ENCODE results near the gene TEX44. TPM values are rescaled to one million over a fixed set of nuclear protein-coding genes. Genes with fewer than 3 reads are reported as not detected.
"Not testable (repeated sequence)": the region's sequence is repeated elsewhere in the genome, so short reads cannot be mapped to it uniquely, and the experiment has no call there.

Gene TEX44
- total RNA-seq, 4 donors from 2014 or later: not detected

DNA sequence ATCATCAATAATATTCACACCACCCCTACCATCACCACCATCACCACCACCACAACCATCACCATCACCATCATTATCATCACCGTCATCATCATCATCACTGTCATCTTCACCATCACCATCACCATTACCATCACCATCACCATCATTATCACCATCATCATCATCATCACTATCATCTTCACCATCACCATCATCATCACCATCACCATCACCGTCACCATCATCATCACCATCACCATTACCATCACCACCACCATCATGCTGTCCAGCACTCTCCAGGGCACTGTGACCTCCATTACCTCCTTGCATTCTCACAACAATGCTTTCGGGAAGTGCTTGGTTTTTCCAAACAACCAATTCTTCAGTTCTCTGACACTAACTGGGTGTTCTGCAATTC, 13.1 kb upstream of the TEX44 start:
- Histone ChIP-seq H3K27ac (no peak overlapping the region), H3K36me3 (no peaks in the 10 kb centered on the region), H3K4me1 (no peaks in the 10 kb centered on the region), H3K9me3 (no peaks in the 10 kb centered on the region), H3K4me3 (no peak overlapping the region), H3K27me3 (no peaks in the 10 kb centered on the region)
- ATAC-seq: no peak
- TF ChIP-seq POLR2A (IDR thresholded peaks at IDR 0.05) (no peak), POLR2AphosphoS5 (IDR thresholded peaks at IDR 0.05) (no peak), EP300 (IDR thresholded peaks at IDR 0.05) (no peak)
- TF ChIP-seq, protein P1, sequence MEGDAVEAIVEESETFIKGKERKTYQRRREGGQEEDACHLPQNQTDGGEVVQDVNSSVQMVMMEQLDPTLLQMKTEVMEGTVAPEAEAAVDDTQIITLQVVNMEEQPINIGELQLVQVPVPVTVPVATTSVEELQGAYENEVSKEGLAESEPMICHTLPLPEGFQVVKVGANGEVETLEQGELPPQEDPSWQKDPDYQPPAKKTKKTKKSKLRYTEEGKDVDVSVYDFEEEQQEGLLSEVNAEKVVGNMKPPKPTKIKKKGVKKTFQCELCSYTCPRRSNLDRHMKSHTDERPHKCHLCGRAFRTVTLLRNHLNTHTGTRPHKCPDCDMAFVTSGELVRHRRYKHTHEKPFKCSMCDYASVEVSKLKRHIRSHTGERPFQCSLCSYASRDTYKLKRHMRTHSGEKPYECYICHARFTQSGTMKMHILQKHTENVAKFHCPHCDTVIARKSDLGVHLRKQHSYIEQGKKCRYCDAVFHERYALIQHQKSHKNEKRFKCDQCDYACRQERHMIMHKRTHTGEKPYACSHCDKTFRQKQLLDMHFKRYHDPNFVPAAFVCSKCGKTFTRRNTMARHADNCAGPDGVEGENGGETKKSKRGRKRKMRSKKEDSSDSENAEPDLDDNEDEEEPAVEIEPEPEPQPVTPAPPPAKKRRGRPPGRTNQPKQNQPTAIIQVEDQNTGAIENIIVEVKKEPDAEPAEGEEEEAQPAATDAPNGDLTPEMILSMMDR (IDR thresholded peaks at IDR 0.05): no peak
- 80 to 90% methylated on average over 2 to 3 of the region's 3 CpGs for WGBS, 2 donors (ENCODE audit: low coverage in 1 of 2)

DNA sequence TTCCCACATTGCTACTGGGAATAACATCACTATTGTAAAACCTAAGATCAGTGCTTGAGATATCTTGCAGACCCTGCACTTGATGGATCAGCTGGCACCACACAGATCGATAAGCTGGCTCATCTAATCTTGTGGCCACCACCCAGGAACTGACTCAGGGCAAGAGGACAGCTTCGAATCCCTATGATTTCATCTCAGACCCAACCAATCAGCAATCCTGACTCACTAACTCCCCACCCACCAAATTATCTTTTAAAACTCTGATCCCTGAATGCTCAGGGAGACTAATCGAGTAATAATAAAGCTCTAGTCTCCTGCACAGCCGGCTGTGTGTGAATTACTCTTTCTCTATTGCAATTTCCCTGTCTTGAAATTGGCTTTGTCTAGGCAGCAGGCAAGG, 11.3 kb upstream of the TEX44 start:
- no peaks in the 10 kb centered on the region for H3K9me3 ChIP-seq
- H3K4me3 ChIP-seq: no peak overlapping the region
- WGBS, 2 donors (ENCODE audit: low coverage in 1 of 2): 51% methylated on average over 4 of the region's 4 CpGs; no CpG with 5 or more reads in 1 of the 2 donors
- TF ChIP-seq EP300 (IDR thresholded peaks at IDR 0.05) (no peak), POLR2A (IDR thresholded peaks at IDR 0.05) (no peak), POLR2AphosphoS5 (IDR thresholded peaks at IDR 0.05) (no peak)
- TF ChIP-seq, protein P1 (IDR thresholded peaks at IDR 0.05): no peak
- H3K27ac ChIP-seq: no peak overlapping the region
- H3K36me3 ChIP-seq: no peaks in the 10 kb centered on the region
- no peaks in the 10 kb centered on the region for H3K4me1 ChIP-seq
- no peak for ATAC-seq
- no peaks in the 10 kb centered on the region for H3K27me3 ChIP-seq

DNA sequence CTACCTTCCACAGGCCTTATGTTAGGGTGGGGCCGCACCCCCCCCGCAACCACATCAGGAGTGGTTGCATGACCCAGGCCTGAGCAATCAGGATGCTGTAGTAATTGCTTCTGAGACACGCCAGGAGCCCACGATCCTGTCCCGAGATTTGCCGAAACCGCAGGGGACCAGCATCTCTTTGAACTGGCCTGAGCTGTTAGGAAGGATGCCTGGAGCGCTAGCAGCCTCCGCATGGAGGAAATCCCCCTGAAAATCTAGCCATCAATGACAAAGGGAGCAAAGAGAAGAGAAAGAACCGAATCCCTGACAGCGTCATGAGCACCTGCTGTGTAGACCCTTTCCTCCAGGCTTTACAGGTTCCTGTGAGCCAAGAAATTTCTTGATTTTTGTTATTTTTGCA, 8.7 kb upstream of the TEX44 start:
- Histone ChIP-seq H3K36me3 (no peaks in the 10 kb centered on the region), H3K4me1 (no peaks in the 10 kb centered on the region), H3K27ac (no peak overlapping the region), H3K27me3 (no peaks in the 10 kb centered on the region), H3K4me3 (no peak overlapping the region), H3K9me3 (no peaks in the 10 kb centered on the region)
- TF ChIP-seq POLR2AphosphoS5 (IDR thresholded peaks at IDR 0.05): no peak
- TF ChIP-seq, protein P1 (IDR thresholded peaks at IDR 0.05): no peak
- WGBS, 2 donors (ENCODE audit: low coverage in 1 of 2): 38 to 58% methylated on average over 4 to 6 of the region's 11 CpGs
- no peak for ATAC-seq

DNA sequence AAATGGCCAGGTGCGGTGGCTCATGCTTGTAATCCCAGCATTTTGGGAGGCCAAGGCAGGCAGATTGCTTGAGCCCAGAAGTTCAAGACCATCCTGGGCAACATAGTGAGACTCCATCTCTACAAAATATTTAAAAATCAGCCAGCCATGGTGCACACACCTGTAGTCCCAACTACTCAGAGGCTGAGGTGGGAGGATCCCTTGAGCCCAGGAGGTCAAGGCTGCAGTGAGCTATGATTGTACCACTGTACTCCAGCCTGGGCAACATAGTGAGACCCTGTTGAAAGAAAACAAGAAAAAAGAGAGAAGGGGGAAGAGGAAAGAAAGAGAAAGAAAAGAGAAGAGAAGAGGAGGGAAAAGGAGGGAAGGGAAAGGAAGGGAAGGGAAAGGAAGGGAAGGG, 4.9 kb upstream of the TEX44 start:
- not testable (repeated sequence) for H3K27me3 ChIP-seq, H3K4me3 ChIP-seq, H3K36me3 ChIP-seq, H3K4me1 ChIP-seq, H3K9me3 ChIP-seq, ATAC-seq, H3K27ac ChIP-seq
- 100% methylated on average over 1 of the region's 1 CpG; no CpG with 5 or more reads in 1 of the 2 donors for WGBS, 2 donors (ENCODE audit: low coverage in 1 of 2)

- no peaks in the 10 kb centered on the region for H3K27me3 ChIP-seq
- no peaks in the 10 kb centered on the region for H3K4me1 ChIP-seq
- 86 to 91% methylated on average over 5 to 7 of the region's 7 CpGs for WGBS, 2 donors (ENCODE audit: low coverage in 1 of 2)
- no peak overlapping the region for H3K27ac ChIP-seq
- TF ChIP-seq, protein P1 (IDR thresholded peaks at IDR 0.05): no peak
- no peak for TF ChIP-seq POLR2A (IDR thresholded peaks at IDR 0.05)
- TF ChIP-seq EP300 (IDR thresholded peaks at IDR 0.05): no peak
- no peak for TF ChIP-seq POLR2AphosphoS5 (IDR thresholded peaks at IDR 0.05)
- H3K4me3 ChIP-seq: no peak overlapping the region
- ATAC-seq: no peak
- H3K9me3 ChIP-seq: no peaks in the 10 kb centered on the region
- H3K36me3 ChIP-seq: no peaks in the 10 kb centered on the region
Observed at GRCh38 chr2:231589656-231590055, 3.0 kb upstream of the TEX44 start.
